Activated CD4-positive, alpha-beta T cell treated with anti-CD3 and anti-CD28 coated beads, Interleukin-2, Interleukin-4, amounts not matched to agents 100 ng/mL and 50 ng/mL, durations not matched to agents 16 hours and 8 hours (primary cell): ENCODE results near the gene TMEM252.

ENCODE experiments used
- DNase-seq: peaks from one replicate; pipeline ENCODE4 v3.0.0-alpha.2; 2020; ENCODE audit warnings: low spot score

The TMEM252 gene

GRCh38 chr9:68498816-68499215 is 41.9 kb downstream of the TMEM252 start:
- DNase-seq: no peak

DNA sequence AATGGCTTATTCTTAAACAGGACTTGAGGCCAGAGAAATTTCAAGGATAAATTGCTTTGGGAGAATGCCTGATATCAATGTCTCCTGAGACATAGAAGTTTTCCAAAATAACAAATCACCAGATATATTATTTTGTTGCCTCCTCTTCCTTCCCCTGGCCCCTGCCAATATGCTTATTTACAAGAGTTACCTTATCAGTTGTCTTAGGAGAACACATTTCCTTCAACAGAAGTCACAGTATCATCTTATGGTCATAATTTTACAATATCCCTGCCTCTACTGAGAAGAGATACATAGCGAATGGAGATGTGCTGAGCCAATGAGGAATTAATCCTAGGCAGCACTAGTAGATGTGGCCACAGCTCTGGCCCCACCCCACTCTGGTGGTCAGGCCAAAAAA is 43.1 kb downstream of the TMEM252 start:
- DNase-seq: no peak

- no peak for DNase-seq
Observed at GRCh38 chr9:68496356-68496755, 44.3 kb downstream of the TMEM252 start.

DNA sequence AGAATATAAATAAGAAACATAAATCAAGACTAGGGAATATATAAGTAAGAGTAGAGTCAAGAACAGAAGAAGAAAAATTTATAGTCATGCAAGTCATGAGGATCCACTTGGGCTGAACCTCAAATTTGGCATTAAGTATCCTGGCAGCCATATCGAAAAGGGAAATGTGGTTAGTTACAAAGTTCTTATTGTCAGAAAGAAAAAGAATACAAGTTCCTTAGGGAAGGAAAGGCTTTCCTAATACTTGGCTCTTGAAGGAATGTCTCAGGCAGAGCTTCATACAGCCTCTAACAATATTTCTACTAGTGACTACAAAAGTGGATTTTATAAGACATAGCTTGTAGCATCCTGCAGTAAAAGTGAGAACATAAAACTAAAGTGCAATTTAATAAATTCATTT is 45.4 kb downstream of the TMEM252 start:
- no peak for DNase-seq

GRCh38 chr9:68493958-68494577 is 46.6 kb downstream of the TMEM252 start:
- DNase-seq: no peak

GRCh38 chr9:68493541-68493940 is 47.1 kb downstream of the TMEM252 start:
- no peak for DNase-seq

DNA sequence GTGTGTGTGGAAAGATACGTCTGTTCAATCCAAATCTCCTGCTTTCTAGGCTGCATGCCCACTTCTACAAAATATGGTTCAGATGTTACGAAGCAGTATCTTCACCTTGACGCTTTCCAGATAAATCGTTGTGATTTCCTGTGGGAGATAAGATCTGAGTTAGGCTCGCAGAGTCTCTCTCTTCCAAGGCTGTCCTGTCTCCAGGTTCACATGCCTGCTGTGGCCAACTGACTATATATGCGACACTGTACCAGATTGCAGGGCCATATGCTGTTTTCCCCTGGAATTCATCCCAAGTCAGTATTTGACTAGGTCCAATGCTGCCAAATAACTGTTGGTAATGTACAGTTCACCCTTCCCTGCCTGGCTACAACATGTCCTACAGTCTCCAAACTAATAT is 47.9 kb downstream of the TMEM252 start:
- no peak for DNase-seq

DNA sequence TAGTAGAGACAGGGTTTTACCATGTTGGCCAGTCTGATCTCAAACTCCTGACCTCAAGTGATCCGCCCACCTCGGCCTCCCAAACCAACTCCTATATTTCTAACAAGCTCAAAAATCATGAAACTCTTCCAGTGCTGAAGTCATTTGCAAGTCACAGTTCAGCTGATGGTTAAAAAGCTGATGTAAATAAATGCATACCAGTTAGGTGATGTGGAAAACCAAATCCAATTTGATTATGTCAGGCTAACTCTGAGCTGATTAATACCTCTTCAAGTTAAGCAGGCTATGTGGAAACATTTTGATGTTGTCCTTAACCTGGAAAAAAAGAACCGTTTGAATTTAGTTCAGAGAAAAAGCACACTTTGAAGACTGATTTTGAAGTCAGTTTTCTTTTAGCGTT is 51.0 kb downstream of the TMEM252 start:
- no peak for DNase-seq

- no peak for DNase-seq
Observed at GRCh38 chr9:68488126-68488525, 52.6 kb downstream of the TMEM252 start.
